Thyroid gland (tissue), 4 donors: ENCODE results near the gene LRRTM1. TPM values are rescaled to one million over a fixed set of nuclear protein-coding genes. Genes with fewer than 3 reads are reported as not detected.

Source experiments
- DNase-seq, 2 donors: peaks; one replicate each; pipeline ENCODE4 v3.0.0-alpha.2; 2019
- H3K27ac ChIP-seq, 3 donors: fragments of 200-600 bp; sonication (generic); 1 replicate in 2 of 3; 2 replicates in 1 of 3; pipeline ENCODE4 v1.5.1; 2016 to 2019; ENCODE audit warnings: mild to moderate bottlenecking in 1 of 3, moderate library complexity in 1 of 3
- H3K27me3 ChIP-seq: fragments of 200-600 bp; sonication (generic); one replicate; pipeline ENCODE4 v1.5.1; 2019
- H3K36me3 ChIP-seq, 2 donors: fragments of 200-600 bp; sonication (generic); one replicate each; pipeline ENCODE4 v1.5.1; 2016 to 2019
- H3K4me1 ChIP-seq, 2 donors: fragments of 200-600 bp; sonication (generic); one replicate each; pipeline ENCODE4 v1.5.1; 2017 to 2019
- H3K4me3 ChIP-seq, 3 donors: fragments of 200-600 bp; sonication (generic); replicated peaks in 1 of 3; 1 replicate in 2 of 3; 2 replicates in 1 of 3; pipeline ENCODE4 v1.5.1; 2016; ENCODE audit warnings: mild to moderate bottlenecking in 1 of 3
- H3K9me3 ChIP-seq: fragments of 200-600 bp; sonication (generic); one replicate; pipeline ENCODE4 v1.5.1; 2017
- CTCF ChIP-seq, 6 experiments: fragments of 200-600 bp in 3 of 6; fragments of 450-650 bp in 3 of 6; sonication (generic) in 3 of 6; IDR thresholded peaks; one replicate each; pipeline ENCODE4 v1.5.1; 2016 to 2019; ENCODE audit warnings: antibody characterized with exemption in 6 of 6, mild to moderate bottlenecking in 2 of 6, inconsistent platforms in 1 of 6, moderate library complexity in 1 of 6
- POLR2A ChIP-seq, 2 donors: fragments of 450-650 bp; IDR thresholded peaks; one replicate each; pipeline ENCODE4 v1.6.1; 2017; ENCODE audit warnings: antibody characterized with exemption in 2 of 2, mild to moderate bottlenecking in 2 of 2, moderate library complexity in 1 of 2
- WGBS, 2 donors: methylation state at CpG; one replicate each; pipeline ENCODE4 v1.1.5; 2017; 5-methylcytosine and 5-hydroxymethylcytosine counted together
- intact Hi-C: fragments of 100-400 bp; cut with DNase I; formaldehyde crosslinking; loops from one replicate; pipeline ENCODE4 v1.15.1; 2023
- total RNA-seq, 4 donors: library from RNA; depleted of rRNA; stranded (reverse); fragments of >200 nt; gene quantifications; one replicate each; pipeline ENCODE4 v1.2.3, GENCODE V29; 2016

The LRRTM1 gene
- total RNA-seq, 4 donors from 2014 or later: 1.2 to 1.5 TPM; not detected in 2

DNA sequence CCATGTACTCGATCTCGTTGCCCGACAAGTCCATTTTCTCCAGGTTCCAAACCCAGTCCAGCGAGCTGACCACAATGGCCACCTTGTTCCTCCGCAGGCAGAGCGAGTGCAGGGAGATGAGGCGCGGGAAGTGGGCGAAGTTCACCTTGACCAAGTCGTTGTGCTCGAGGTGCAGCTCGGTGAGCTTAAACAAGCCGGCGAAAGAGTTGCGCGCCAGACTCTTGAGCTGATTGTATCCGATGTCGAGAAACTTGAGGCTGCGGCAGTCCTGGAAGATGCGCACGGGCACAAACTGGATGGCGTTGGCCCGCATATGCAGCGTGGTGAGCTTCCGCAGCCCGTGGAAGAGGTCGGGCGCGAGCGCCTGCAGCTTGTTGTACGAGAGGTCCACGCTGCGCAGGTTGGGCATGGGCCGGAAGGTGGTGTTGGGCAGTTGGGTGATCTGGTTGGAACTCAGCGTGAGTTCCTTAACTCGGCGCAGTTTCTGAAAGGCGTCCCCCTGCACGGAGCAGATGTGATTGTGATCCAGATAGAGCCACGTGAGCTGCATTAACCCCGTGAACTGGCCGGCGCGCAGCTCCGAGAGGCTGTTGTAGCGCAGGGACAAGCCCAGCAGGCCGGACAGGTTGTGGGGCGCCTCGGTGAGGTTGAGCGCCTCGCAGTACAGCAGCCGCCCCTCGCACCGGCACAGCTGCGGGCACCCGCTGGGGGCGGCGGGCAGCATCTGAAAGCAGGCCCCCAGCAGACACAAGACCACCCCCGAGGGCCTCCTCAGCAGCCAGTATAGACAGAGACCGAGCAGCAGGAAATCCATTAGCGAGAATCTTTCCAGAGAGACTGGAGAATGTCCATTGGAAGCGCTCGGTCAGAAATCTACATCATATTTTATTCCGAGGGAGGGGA, 1.3 kb downstream of the LRRTM1 start:
- WGBS, 2 donors: 2 to 4% methylated on average over 38 to 54 of the region's 64 CpGs
- Histone ChIP-seq H3K36me3 (no peaks in the 10 kb centered on the region), H3K4me3 (peak overlapping the region in 1 of 3 donors; percentile 20), H3K9me3 (no peaks in the 10 kb centered on the region), H3K4me1 (peaks cover 8 to 21% of the 10 kb centered on the region in 2 donors), H3K27me3 (no peaks in the 10 kb centered on the region), H3K27ac (no peak overlapping the region)
- intact Hi-C loops: no loop called here
- TF ChIP-seq CTCF (IDR thresholded peaks at IDR 0.05) (no peak), POLR2A (IDR thresholded peaks at IDR 0.05) (no peak)
- DNase-seq: peak; percentile 23 to 40

GRCh38 chr2:80302314-80303005, 2.1 kb downstream of the LRRTM1 start:
- TF ChIP-seq CTCF (IDR thresholded peaks at IDR 0.05): no peak
- WGBS, 2 donors: 11% methylated on average over 14 to 17 of the region's 50 CpGs
- intact Hi-C loops: no loop called here
- no peak for DNase-seq
- H3K27ac ChIP-seq: no peak overlapping the region
- H3K9me3 ChIP-seq: no peaks in the 10 kb centered on the region
- H3K4me3 ChIP-seq: peak overlapping the region in 1 of 3 donors; percentile 20
- H3K4me1 ChIP-seq: peaks cover 8 to 21% of the 10 kb centered on the region in 2 donors
- no peaks in the 10 kb centered on the region for H3K27me3 ChIP-seq
- H3K36me3 ChIP-seq: no peaks in the 10 kb centered on the region

DNA sequence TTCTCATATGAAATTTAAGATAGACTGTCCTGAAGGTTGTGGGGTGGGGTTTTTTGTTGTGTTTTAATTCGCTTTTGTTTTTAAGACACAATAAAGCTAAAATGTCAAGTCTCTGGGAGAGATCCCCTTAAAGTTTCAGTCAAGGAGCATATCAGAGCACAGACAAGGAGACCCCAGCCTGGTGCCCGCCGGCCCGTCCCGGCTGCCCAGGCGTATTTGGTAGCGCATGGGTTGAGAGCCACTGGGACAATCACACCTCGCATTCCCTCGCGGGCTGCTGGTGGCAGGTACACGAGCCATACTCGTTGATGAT, 2.6 kb downstream of the LRRTM1 start:
- Histone ChIP-seq H3K27ac (no peak overlapping the region), H3K4me3 (peak overlapping the region in 1 of 3 donors; percentile 20), H3K9me3 (no peaks in the 10 kb centered on the region), H3K36me3 (no peaks in the 10 kb centered on the region), H3K27me3 (no peaks in the 10 kb centered on the region), H3K4me1 (peaks cover 8 to 21% of the 10 kb centered on the region in 2 donors)
- WGBS, 2 donors: 46 to 53% methylated on average over 11 to 12 of the region's 12 CpGs
- TF ChIP-seq POLR2A (IDR thresholded peaks at IDR 0.05) (no peak), CTCF (IDR thresholded peaks at IDR 0.05) (no peak)
- no peak for DNase-seq
- intact Hi-C loops: no loop called here

- intact Hi-C loops: no loop called here
- WGBS, 2 donors: 64 to 65% methylated on average over 1 of the region's 1 CpG
- peaks cover 8 to 21% of the 10 kb centered on the region in 2 donors for H3K4me1 ChIP-seq
- H3K9me3 ChIP-seq: no peaks in the 10 kb centered on the region
- no peak for TF ChIP-seq POLR2A (IDR thresholded peaks at IDR 0.05)
- TF ChIP-seq CTCF (IDR thresholded peaks at IDR 0.05): no peak
- no peak for DNase-seq
- H3K27ac ChIP-seq: no peak overlapping the region
- H3K27me3 ChIP-seq: no peaks in the 10 kb centered on the region
- H3K36me3 ChIP-seq: no peaks in the 10 kb centered on the region
- no peak overlapping the region for H3K4me3 ChIP-seq
Observed at GRCh38 chr2:80300954-80301353, 3.6 kb downstream of the LRRTM1 start.

- Histone ChIP-seq H3K36me3 (no peaks in the 10 kb centered on the region), H3K27me3 (no peaks in the 10 kb centered on the region), H3K4me3 (no peak overlapping the region), H3K9me3 (no peaks in the 10 kb centered on the region), H3K4me1 (peaks cover 8 to 21% of the 10 kb centered on the region in 2 donors), H3K27ac (no peak overlapping the region)
- DNase-seq: no peak
- no peak for TF ChIP-seq POLR2A (IDR thresholded peaks at IDR 0.05)
- no peak for TF ChIP-seq CTCF (IDR thresholded peaks at IDR 0.05)
- intact Hi-C loops: no loop called here
- 84 to 90% methylated on average over 1 of the region's 1 CpG for WGBS, 2 donors
Observed at GRCh38 chr2:80300346-80300745, 4.2 kb downstream of the LRRTM1 start.
